ENCODE data around the gene EIF5B. TPM values are rescaled to one million over a fixed set of nuclear protein-coding genes. Genes with fewer than 3 reads are reported as not detected.

Gene EIF5B
- total and polyA plus RNA-seq, 2 experiments from 2014 or later, result 34.2 to 108 TPM

DNA sequence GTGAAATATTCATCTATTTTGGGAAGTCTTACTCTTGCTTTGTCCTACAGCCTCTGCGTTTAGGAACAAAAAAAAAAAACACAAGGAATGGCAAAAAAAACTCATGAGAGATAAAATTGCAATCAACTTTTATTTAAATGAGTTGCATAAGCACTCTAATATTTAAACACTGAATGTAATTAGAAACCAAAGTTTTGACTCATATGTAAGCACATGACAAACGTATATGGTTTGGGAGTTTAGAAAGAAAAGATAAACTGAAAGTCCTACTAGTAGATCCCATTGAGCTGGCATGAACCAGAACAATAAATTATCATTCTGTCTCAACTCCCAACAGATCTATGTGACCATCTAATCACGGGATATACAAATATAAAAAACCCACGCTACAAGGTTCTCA lies 107.9 kb downstream of the EIF5B start (continued):
- TF ChIP-seq CREB1 (CRISPR knock-in tag; IDR thresholded peaks at IDR 0.05; ENCODE audit: low read depth) (no peak), JUNB (IDR thresholded peaks at IDR 0.05; ENCODE audit: unreplicated experiment) (no peak), STAT1 (IDR thresholded peaks at IDR 0.05; ENCODE audit: unreplicated experiment) (no peak), POLR2AphosphoS5 (IDR thresholded peaks at IDR 0.05; ENCODE audit: low read depth) (no peak)

DNA sequence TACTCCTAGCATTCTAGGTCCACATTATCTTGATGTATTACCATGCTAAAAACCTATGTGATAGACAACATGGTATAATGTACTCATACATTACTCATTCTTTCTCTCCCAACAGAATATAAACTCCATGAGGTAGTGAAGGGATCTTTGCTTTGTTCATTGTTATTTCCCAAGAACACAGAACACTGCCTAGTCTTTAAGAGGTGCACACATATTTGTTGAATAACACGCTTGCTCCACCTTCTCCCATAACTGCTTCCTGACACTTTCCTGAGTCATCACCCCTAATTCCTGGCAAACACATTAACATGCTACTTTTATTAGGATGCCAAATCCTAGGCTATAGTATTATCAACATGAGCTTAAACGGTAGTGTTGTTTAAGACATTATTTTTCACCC lies 111.4 kb downstream of the EIF5B start:
- no peak for ATAC-seq
- Mint-ChIP-seq H3K4me3 (no peak overlapping the region), H3K9me3 (no peaks in the 10 kb centered on the region), H3K27me3 (ENCODE audit: insufficient read depth, low read depth, poor library complexity) (no peaks in the 10 kb centered on the region), H3K27ac (no peak overlapping the region), H3K36me3 (ENCODE audit: low read depth) (peaks cover 35% of the 10 kb centered on the region), H3K4me1 (no peaks in the 10 kb centered on the region)
- H3K4me1 ChIP-seq (ENCODE audit: insufficient read depth), result no peaks in the 10 kb centered on the region
- H3K4me3 ChIP-seq, result no peak overlapping the region
- H3K4me2 ChIP-seq, result no peak overlapping the region
- no peak overlapping the region for H3K27ac ChIP-seq (ENCODE audit: low read depth)
- no peaks in the 10 kb centered on the region for H3K9me2 ChIP-seq (ENCODE audit: insufficient read depth)
- no peaks in the 10 kb centered on the region for H3K27me3 ChIP-seq (ENCODE audit: insufficient read depth)
- TF ChIP-seq, protein P1, sequence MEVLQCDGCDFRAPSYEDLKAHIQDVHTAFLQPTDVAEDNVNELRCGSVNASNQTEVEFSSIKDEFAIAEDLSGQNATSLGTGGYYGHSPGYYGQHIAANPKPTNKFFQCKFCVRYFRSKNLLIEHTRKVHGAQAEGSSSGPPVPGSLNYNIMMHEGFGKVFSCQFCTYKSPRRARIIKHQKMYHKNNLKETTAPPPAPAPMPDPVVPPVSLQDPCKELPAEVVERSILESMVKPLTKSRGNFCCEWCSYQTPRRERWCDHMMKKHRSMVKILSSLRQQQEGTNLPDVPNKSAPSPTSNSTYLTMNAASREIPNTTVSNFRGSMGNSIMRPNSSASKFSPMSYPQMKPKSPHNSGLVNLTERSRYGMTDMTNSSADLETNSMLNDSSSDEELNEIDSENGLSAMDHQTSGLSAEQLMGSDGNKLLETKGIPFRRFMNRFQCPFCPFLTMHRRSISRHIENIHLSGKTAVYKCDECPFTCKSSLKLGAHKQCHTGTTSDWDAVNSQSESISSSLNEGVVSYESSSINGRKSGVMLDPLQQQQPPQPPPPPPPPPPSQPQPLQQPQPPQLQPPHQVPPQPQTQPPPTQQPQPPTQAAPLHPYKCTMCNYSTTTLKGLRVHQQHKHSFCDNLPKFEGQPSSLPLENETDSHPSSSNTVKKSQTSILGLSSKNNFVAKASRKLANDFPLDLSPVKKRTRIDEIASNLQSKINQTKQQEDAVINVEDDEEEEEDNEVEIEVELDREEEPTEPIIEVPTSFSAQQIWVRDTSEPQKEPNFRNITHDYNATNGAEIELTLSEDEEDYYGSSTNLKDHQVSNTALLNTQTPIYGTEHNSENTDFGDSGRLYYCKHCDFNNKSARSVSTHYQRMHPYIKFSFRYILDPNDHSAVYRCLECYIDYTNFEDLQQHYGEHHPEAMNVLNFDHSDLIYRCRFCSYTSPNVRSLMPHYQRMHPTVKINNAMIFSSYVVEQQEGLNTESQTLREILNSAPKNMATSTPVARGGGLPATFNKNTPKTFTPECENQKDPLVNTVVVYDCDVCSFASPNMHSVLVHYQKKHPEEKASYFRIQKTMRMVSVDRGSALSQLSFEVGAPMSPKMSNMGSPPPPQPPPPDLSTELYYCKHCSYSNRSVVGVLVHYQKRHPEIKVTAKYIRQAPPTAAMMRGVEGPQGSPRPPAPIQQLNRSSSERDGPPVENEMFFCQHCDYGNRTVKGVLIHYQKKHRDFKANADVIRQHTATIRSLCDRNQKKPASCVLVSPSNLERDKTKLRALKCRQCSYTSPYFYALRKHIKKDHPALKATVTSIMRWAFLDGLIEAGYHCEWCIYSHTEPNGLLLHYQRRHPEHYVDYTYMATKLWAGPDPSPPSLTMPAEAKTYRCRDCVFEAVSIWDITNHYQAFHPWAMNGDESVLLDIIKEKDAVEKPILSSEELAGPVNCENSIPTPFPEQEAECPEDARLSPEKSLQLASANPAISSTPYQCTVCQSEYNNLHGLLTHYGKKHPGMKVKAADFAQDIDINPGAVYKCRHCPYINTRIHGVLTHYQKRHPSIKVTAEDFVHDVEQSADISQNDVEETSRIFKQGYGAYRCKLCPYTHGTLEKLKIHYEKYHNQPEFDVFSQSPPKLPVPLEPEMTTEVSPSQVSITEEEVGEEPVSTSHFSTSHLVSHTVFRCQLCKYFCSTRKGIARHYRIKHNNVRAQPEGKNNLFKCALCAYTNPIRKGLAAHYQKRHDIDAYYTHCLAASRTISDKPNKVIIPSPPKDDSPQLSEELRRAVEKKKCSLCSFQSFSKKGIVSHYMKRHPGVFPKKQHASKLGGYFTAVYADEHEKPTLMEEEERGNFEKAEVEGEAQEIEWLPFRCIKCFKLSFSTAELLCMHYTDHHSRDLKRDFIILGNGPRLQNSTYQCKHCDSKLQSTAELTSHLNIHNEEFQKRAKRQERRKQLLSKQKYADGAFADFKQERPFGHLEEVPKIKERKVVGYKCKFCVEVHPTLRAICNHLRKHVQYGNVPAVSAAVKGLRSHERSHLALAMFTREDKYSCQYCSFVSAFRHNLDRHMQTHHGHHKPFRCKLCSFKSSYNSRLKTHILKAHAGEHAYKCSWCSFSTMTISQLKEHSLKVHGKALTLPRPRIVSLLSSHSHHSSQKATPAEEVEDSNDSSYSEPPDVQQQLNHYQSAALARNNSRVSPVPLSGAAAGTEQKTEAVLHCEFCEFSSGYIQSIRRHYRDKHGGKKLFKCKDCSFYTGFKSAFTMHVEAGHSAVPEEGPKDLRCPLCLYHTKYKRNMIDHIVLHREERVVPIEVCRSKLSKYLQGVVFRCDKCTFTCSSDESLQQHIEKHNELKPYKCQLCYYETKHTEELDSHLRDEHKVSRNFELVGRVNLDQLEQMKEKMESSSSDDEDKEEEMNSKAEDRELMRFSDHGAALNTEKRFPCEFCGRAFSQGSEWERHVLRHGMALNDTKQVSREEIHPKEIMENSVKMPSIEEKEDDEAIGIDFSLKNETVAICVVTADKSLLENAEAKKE (CRISPR knock-in tag; IDR thresholded peaks at IDR 0.05), result no peak
- TF ChIP-seq, protein P2, sequence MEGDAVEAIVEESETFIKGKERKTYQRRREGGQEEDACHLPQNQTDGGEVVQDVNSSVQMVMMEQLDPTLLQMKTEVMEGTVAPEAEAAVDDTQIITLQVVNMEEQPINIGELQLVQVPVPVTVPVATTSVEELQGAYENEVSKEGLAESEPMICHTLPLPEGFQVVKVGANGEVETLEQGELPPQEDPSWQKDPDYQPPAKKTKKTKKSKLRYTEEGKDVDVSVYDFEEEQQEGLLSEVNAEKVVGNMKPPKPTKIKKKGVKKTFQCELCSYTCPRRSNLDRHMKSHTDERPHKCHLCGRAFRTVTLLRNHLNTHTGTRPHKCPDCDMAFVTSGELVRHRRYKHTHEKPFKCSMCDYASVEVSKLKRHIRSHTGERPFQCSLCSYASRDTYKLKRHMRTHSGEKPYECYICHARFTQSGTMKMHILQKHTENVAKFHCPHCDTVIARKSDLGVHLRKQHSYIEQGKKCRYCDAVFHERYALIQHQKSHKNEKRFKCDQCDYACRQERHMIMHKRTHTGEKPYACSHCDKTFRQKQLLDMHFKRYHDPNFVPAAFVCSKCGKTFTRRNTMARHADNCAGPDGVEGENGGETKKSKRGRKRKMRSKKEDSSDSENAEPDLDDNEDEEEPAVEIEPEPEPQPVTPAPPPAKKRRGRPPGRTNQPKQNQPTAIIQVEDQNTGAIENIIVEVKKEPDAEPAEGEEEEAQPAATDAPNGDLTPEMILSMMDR (conservative IDR thresholded peaks at IDR 0.05; ENCODE audit: low read depth in 2 of 2), result no peak
- TF ChIP-seq POLR2AphosphoS5 (IDR thresholded peaks at IDR 0.05; ENCODE audit: low read depth), result no peak
- H4K20me1 ChIP-seq (replicated peaks; ENCODE audit: insufficient read depth), result 0 out of 2 replicates have a peak, but pooled peaks cover 2% of the 10 kb centered on the region
- DNase-seq (ENCODE audit: low spot score), result no peak
- peaks cover 9% of the 10 kb centered on the region; the same call in 1 of the 2 replicates for H3K36me3 ChIP-seq (ENCODE audit: insufficient read depth)
- peaks cover 61% of the 10 kb centered on the region for H3K79me2 ChIP-seq (replicated peaks; ENCODE audit: insufficient read depth)
- H3F3A ChIP-seq (replicated peaks; ENCODE audit: low read depth), result no peaks in the 10 kb centered on the region
- no peak overlapping the region for H2AFZ ChIP-seq
